Choroid plexus epithelial cell (primary cell): ENCODE measurements around the gene CAPG.
A peak's percentile ranks its signal among the peaks of the same experiment; 100 is the strongest.

ENCODE experiments used
- DNase-seq: peaks from one replicate; pipeline ENCODE4 v3.0.0-alpha.2; 2010; ENCODE audit warnings: low read depth
- H3K4me3 ChIP-seq: 2 replicates; pipeline ENCODE4 v1.5.1; 2011; ENCODE audit warnings: low read depth, mild to moderate bottlenecking, control low read depth, low read length, moderate library complexity
- CTCF ChIP-seq: conservative IDR thresholded peaks from 2 replicates; pipeline ENCODE4 v1.5.1; 2011; ENCODE audit warnings: low read depth, mild to moderate bottlenecking, control low read depth, inconsistent platforms, low read length, moderate library complexity

The CAPG gene

GRCh38 chr2:85427300-85427835 lies 17.2 kb upstream of the CAPG start:
- no peak overlapping the region for H3K4me3 ChIP-seq
- TF ChIP-seq CTCF = no peak
- no peak for DNase-seq

- DNase-seq = no peak
- H3K4me3 ChIP-seq = no peak overlapping the region
- TF ChIP-seq CTCF = no peak
Observed at GRCh38 chr2:85425588-85425987, 15.4 kb upstream of the CAPG start.

GRCh38 chr2:85423525-85423924 lies 13.4 kb upstream of the CAPG start:
- DNase-seq = no peak

GRCh38 chr2:85422072-85422457 lies 11.9 kb upstream of the CAPG start:
- no peak for TF ChIP-seq CTCF
- H3K4me3 ChIP-seq = no peak overlapping the region
- DNase-seq = no peak

More at GRCh38 chr2:85423525-85423924, 13.4 kb upstream of the CAPG start:
- TF ChIP-seq CTCF = no peak
- H3K4me3 ChIP-seq = no peak overlapping the region

- H3K4me3 ChIP-seq = no peak overlapping the region
- TF ChIP-seq CTCF = no peak
- peak; percentile 64 for DNase-seq
Observed at GRCh38 chr2:85421260-85422071, 11.3 kb upstream of the CAPG start.

- H3K4me3 ChIP-seq = peak overlapping the region; percentile 24
Observed at GRCh38 chr2:85420536-85421259, 10.5 kb upstream of the CAPG start.

More at GRCh38 chr2:85420536-85421259, 10.5 kb upstream of the CAPG start:
- DNase-seq = peak; percentile 72
- TF ChIP-seq CTCF = peak; percentile 100
